Panc1 (cell line): ENCODE results near the gene ERGIC1. TPM values are rescaled to one million over a fixed set of nuclear protein-coding genes. Genes with fewer than 3 reads are reported as not detected.

ENCODE experiments used
- ATAC-seq: fragments of 200-7000 bp; cut with Tn5 transposase; 2 replicates; pipeline ENCODE4 v1.9.1; 2020; ENCODE audit warnings: mild to moderate bottlenecking, moderate library complexity
- BruUV-seq: library from RNA; stranded (reverse); fragments of 400-500 nt; replicated peaks from 2 replicates; lab custom pipeline; 2021; lab: Mats Ljungman, UMichigan
- CTCF ChIA-PET: fragments of 300-600 bp; sonication (Branson Sonifier 250); formaldehyde crosslinking; loops from one replicate; lab custom pipeline; 2022; ENCODE audit warnings: antibody characterized with exemption; lab: Charles Lee
- POLR2A ChIA-PET: fragments of 300-600 bp; sonication (Branson Sonifier 250); formaldehyde crosslinking; loops from one replicate; lab custom pipeline; 2022; ENCODE audit warnings: antibody characterized with exemption; lab: Charles Lee
- DNase-seq: peaks from one replicate; pipeline ENCODE4 v3.0.0-alpha.2; 2010; ENCODE audit warnings: low read depth, low spot score
- H3K27ac ChIP-seq: 2 replicates; pipeline ENCODE4 v1.5.1; 2011; ENCODE audit warnings: mild to moderate bottlenecking, low read length, inconsistent platforms
- H3K27me3 ChIP-seq: fragments of 200-500 bp; sonication (Bioruptor generic); 2 replicates; pipeline ENCODE4 v1.6.0; 2014; ENCODE audit warnings: low read length, inconsistent platforms; ENCODE audit not compliant: control insufficient read depth, insufficient read depth
- H3K36me3 ChIP-seq: fragments of 200-500 bp; sonication (Bioruptor generic); 2 replicates; pipeline ENCODE4 v1.5.1; 2014; ENCODE audit warnings: inconsistent platforms, mild to moderate bottlenecking, low read length, moderate library complexity; ENCODE audit not compliant: control insufficient read depth, insufficient read depth
- H3K4me1 ChIP-seq: 2 replicates; pipeline ENCODE4 v1.5.1; 2011; ENCODE audit warnings: inconsistent platforms, mild to moderate bottlenecking, low read length, moderate library complexity; ENCODE audit not compliant: control insufficient read depth, insufficient read depth
- H3K4me3 ChIP-seq, 2 experiments: 2 replicates each; pipeline ENCODE4 v1.5.1; 2011 to 2012; ENCODE audit warnings: low read depth in 2 of 2, low read length in 2 of 2, mild to moderate bottlenecking in 2 of 2, inconsistent platforms in 1 of 2, moderate library complexity in 1 of 2
- H3K9me3 ChIP-seq: fragments of 200-500 bp; sonication (Bioruptor generic); 2 replicates; pipeline ENCODE4 v1.5.1; 2014; ENCODE audit warnings: low read depth, mild to moderate bottlenecking, inconsistent platforms, low read length, moderate library complexity; ENCODE audit not compliant: control insufficient read depth, insufficient read depth
- CTCF ChIP-seq: fragments of 450-650 bp; IDR thresholded peaks from 2 replicates; pipeline ENCODE4 v1.5.1; 2017; ENCODE audit warnings: mild to moderate bottlenecking
- POLR2AphosphoS5 ChIP-seq: IDR thresholded peaks from 2 replicates; pipeline ENCODE4 v1.6.1; 2012; ENCODE audit warnings: mild to moderate bottlenecking, low read depth, low read length, moderate library complexity
- REST ChIP-seq, 2 experiments: IDR thresholded peaks; 2 replicates each; pipeline ENCODE4 v1.6.1; 2011 to 2012; ENCODE audit warnings: low read depth in 2 of 2, control low read depth in 1 of 2, low read length in 1 of 2, mild to moderate bottlenecking in 1 of 2, moderate library complexity in 1 of 2; ENCODE audit not compliant: insufficient read depth in 1 of 2
- SIN3A ChIP-seq: IDR thresholded peaks from 2 replicates; pipeline ENCODE4 v1.6.1; 2012; ENCODE audit warnings: low read depth, mild to moderate bottlenecking, low read length, moderate library complexity, borderline replicate concordance; ENCODE audit not compliant: insufficient read depth
- TCF7L2 ChIP-seq: IDR thresholded peaks from 2 replicates; pipeline ENCODE4 v1.6.1; 2011; ENCODE audit warnings: mild to moderate bottlenecking, low read depth, low read length, inconsistent platforms
- in situ Hi-C: cut with HindIII; loops from 2 replicates; pipeline ENCODE4 v1.10.0; 2016; ENCODE audit warnings: low sequenced_read_pairs, low pct_unique_long_range_greater_than_20kb
- intact Hi-C: fragments of 100-400 bp; cut with micrococcal nuclease; formaldehyde crosslinking; loops from one replicate; pipeline ENCODE4 v1.10.0; 2022; ENCODE audit not compliant: unreplicated experiment
- total RNA-seq: library from RNA; stranded (reverse); gene quantifications from one replicate; pipeline ENCODE4 v1.2.1, GENCODE V29; 2021; ENCODE audit not compliant: unreplicated experiment

The ERGIC1 gene
- total RNA-seq, 1 experiment from 2014 or later, result 206 TPM

GRCh38 chr5:172920447-172920849 lies 86.4 kb downstream of the ERGIC1 start:
- ChIA-PET CTCF (no interaction called here), POLR2A (no interaction called here)
- BruUV-seq, result no TSS peak
- intact Hi-C loops (no loop called here), in situ Hi-C loops (no loop called here)
- Histone ChIP-seq H3K4me3 (no peak overlapping the region), H3K27me3 (no peaks in the 10 kb centered on the region), H3K9me3 (no peaks in the 10 kb centered on the region), H3K27ac (peak overlapping the region; percentile 44; the same call in 1 of the 2 replicates), H3K4me1 (peaks cover 10% of the 10 kb centered on the region), H3K36me3 (peaks cover 10% of the 10 kb centered on the region)
- DNase-seq (no peak), ATAC-seq (peak; percentile 55)
- TF ChIP-seq POLR2AphosphoS5, result no peak
- TF ChIP-seq TCF7L2, result no peak
- TF ChIP-seq CTCF, result no peak
- no peak for TF ChIP-seq REST (IDR thresholded peaks at IDR 0.05; ENCODE audit: insufficient read depth in 1 of 2, low read depth in 2 of 2, low read length in 1 of 2)
- no peak for TF ChIP-seq SIN3A

GRCh38 chr5:172920995-172921394 lies 86.9 kb downstream of the ERGIC1 start:
- BruUV-seq, result no TSS peak
- in situ Hi-C loops, result no loop called here

More at GRCh38 chr5:172920995-172921394, 86.9 kb downstream of the ERGIC1 start:
- no peaks in the 10 kb centered on the region for H3K27me3 ChIP-seq
- intact Hi-C loops, result no loop called here
- no peak for TF ChIP-seq REST (IDR thresholded peaks at IDR 0.05; ENCODE audit: insufficient read depth in 1 of 2, low read depth in 2 of 2, low read length in 1 of 2)
- no peak for TF ChIP-seq POLR2AphosphoS5
- CTCF ChIA-PET, result no interaction called here
- POLR2A ChIA-PET, result no interaction called here
- DNase-seq (no peak), ATAC-seq (no peak)
- peaks cover 10% of the 10 kb centered on the region for H3K4me1 ChIP-seq
- H3K27ac ChIP-seq, result 0 out of 2 replicates have a peak overlapping the region, but pooled peaks have one; percentile 44
- no peaks in the 10 kb centered on the region for H3K9me3 ChIP-seq
- H3K36me3 ChIP-seq, result peaks cover 7% of the 10 kb centered on the region
- no peak overlapping the region for H3K4me3 ChIP-seq
